Naive thymus-derived CD4-positive, alpha-beta T cell (primary cell): ENCODE measurements around the gene DNAJA4. TPM values are rescaled to one million over a fixed set of nuclear protein-coding genes. Genes with fewer than 3 reads are reported as not detected.

Source experiments
- ATAC-seq: fragments of 150-1000 bp; cut with Tn5 transposase; 2 replicates; pipeline ENCODE4 v1.10.0; 2021; ENCODE audit warnings: mild to moderate bottlenecking, moderate library complexity
- CTCF ChIA-PET: fragments of 350-600 bp; sonication (Branson Sonifier 250); formaldehyde crosslinking; loops from one replicate; lab custom pipeline; 2021; ENCODE audit warnings: antibody characterized with exemption; lab: Charles Lee
- POLR2A ChIA-PET: fragments of 350-600 bp; sonication (Branson Sonifier 250); formaldehyde crosslinking; loops from one replicate; lab custom pipeline; 2021; ENCODE audit warnings: antibody characterized with exemption, inconsistent platforms; lab: Charles Lee
- DNase-seq, 9 donors: peaks; one replicate each; pipeline versions ENCODE4 v3.0.0 to v3.0.0-alpha.2; 2020 to 2022; ENCODE audit warnings: mixed read lengths in 1 of 9
- H3K27ac ChIP-seq: one replicate; pipeline ENCODE4 v1.7.0; 2013; ENCODE audit warnings: mild to moderate bottlenecking, low read depth, low read length, moderate library complexity
- H3K27me3 ChIP-seq, 2 donors: one replicate each; pipeline ENCODE4 v1.7.0; 2013; ENCODE audit warnings: low read length in 2 of 2, mild to moderate bottlenecking in 2 of 2, moderate library complexity in 2 of 2; ENCODE audit not compliant: control insufficient read depth in 2 of 2, insufficient read depth in 2 of 2
- H3K36me3 ChIP-seq, 3 experiments: 1 replicate in 2 of 3; 2 replicates in 1 of 3; pipeline ENCODE4 v1.7.0; 2013; ENCODE audit warnings: low read length in 3 of 3, mild to moderate bottlenecking in 3 of 3, moderate library complexity in 1 of 3; ENCODE audit not compliant: insufficient read depth in 3 of 3, control insufficient read depth in 2 of 3
- H3K4me1 ChIP-seq, 2 donors: one replicate each; pipeline ENCODE4 v1.7.0; 2013; ENCODE audit warnings: low read length in 2 of 2, mild to moderate bottlenecking in 2 of 2, moderate library complexity in 1 of 2; ENCODE audit not compliant: control insufficient read depth in 2 of 2, insufficient read depth in 2 of 2
- H3K4me3 ChIP-seq: 2 replicates; pipeline ENCODE4 v1.7.0; 2013; ENCODE audit warnings: mild to moderate bottlenecking, low read length
- H3K9me3 ChIP-seq, 3 experiments: 1 replicate in 2 of 3; 2 replicates in 1 of 3; pipeline ENCODE4 v1.7.0; 2013; ENCODE audit warnings: low read length in 3 of 3; ENCODE audit not compliant: control insufficient read depth in 2 of 3
- H3K27ac Mint-ChIP-seq, 9 donors: one replicate each; pipeline ENCODE4 v1.8.0; 2020 to 2022; ENCODE audit warnings: mixed read lengths in 9 of 9, mild to moderate bottlenecking in 8 of 9, moderate library complexity in 5 of 9, inconsistent platforms in 2 of 9
- H3K27me3 Mint-ChIP-seq, 5 donors: one replicate each; pipeline ENCODE4 v1.8.0; 2021 to 2022; ENCODE audit warnings: mixed read lengths in 5 of 5, mild to moderate bottlenecking in 1 of 5
- H3K36me3 Mint-ChIP-seq, 5 donors: one replicate each; pipeline ENCODE4 v1.8.0; 2020 to 2022; ENCODE audit warnings: mixed read lengths in 5 of 5, mild to moderate bottlenecking in 3 of 5, inconsistent platforms in 1 of 5
- H3K4me1 Mint-ChIP-seq, 7 donors: one replicate each; pipeline ENCODE4 v1.8.0; 2020 to 2022; ENCODE audit warnings: mixed read lengths in 7 of 7, mild to moderate bottlenecking in 3 of 7, inconsistent platforms in 1 of 7
- H3K4me3 Mint-ChIP-seq, 10 donors: one replicate each; pipeline ENCODE4 v1.8.0; 2020 to 2022; ENCODE audit warnings: mild to moderate bottlenecking in 10 of 10, mixed read lengths in 10 of 10, moderate library complexity in 6 of 10, inconsistent platforms in 2 of 10
- H3K9me3 Mint-ChIP-seq, 11 donors: one replicate each; pipeline ENCODE4 v1.8.0; 2020 to 2022; ENCODE audit warnings: mixed read lengths in 11 of 11, mild to moderate bottlenecking in 4 of 11, inconsistent platforms in 1 of 11, moderate library complexity in 1 of 11
- intact Hi-C, 2 donors: fragments of 100-400 bp; cut with micrococcal nuclease; formaldehyde crosslinking; loops; one replicate each; pipeline ENCODE4 v1.15.1; 2023
- polyA plus RNA-seq, 2 donors: library from polyadenylated mRNA; unstranded; fragments of 300-500 nt; fragmentation: Illumina TruSeq; gene quantifications; one replicate each; pipeline ENCODE4 v1.2.3, GENCODE V29; 2021
- total RNA-seq, 6 experiments: library from RNA in 5 of 6; stranded (reverse) in 5 of 6; gene quantifications; 1 replicate in 5 of 6; 2 replicates in 1 of 6; pipeline ENCODE4 v1.2.3 and lab custom pipeline; 2021 to 2026

Gene DNAJA4
- total and polyA plus RNA-seq, 7 experiments from 2014 or later: 9.9 to 44.7 (median 35.0) TPM

GRCh38 chr15:78313383-78313782 is 49.0 kb downstream of the DNAJA4 start:
- intact Hi-C loops: no loop called here
- Mint-ChIP-seq H3K4me1 (no peaks in the 10 kb centered on the region), H3K27me3 (peaks cover 0 to 8% (median 0%) of the 10 kb centered on the region in 5 donors), H3K27ac (no peak overlapping the region), H3K36me3 (no peaks in the 10 kb centered on the region), H3K9me3 (no peaks in the 10 kb centered on the region), H3K4me3 (no peak overlapping the region)
- Histone ChIP-seq H3K4me1 (no peaks in the 10 kb centered on the region), H3K27ac (no peak overlapping the region), H3K9me3 (no peaks in the 10 kb centered on the region), H3K36me3 (no peaks in the 10 kb centered on the region), H3K4me3 (no peak overlapping the region), H3K27me3 (no peaks in the 10 kb centered on the region)
- ATAC-seq (no peak), DNase-seq (no peak)
- ChIA-PET POLR2A (no interaction called here), CTCF (no interaction called here)

- Mint-ChIP-seq H3K27ac (no peak overlapping the region), H3K9me3 (no peaks in the 10 kb centered on the region), H3K4me3 (peak overlapping the region in 1 of 10 donors; percentile 29), H3K36me3 (no peaks in the 10 kb centered on the region), H3K4me1 (no peaks in the 10 kb centered on the region), H3K27me3 (peaks cover 0 to 8% (median 0%) of the 10 kb centered on the region in 5 donors)
- intact Hi-C loops: no loop called here
- ChIA-PET CTCF (no interaction called here), POLR2A (no interaction called here)
- Histone ChIP-seq H3K9me3 (no peaks in the 10 kb centered on the region), H3K4me3 (no peak overlapping the region), H3K27me3 (no peaks in the 10 kb centered on the region), H3K4me1 (no peaks in the 10 kb centered on the region), H3K36me3 (no peaks in the 10 kb centered on the region), H3K27ac (no peak overlapping the region)
- ATAC-seq (no peak), DNase-seq (no peak)
Observed at GRCh38 chr15:78314181-78314581, 49.8 kb downstream of the DNAJA4 start.

DNA sequence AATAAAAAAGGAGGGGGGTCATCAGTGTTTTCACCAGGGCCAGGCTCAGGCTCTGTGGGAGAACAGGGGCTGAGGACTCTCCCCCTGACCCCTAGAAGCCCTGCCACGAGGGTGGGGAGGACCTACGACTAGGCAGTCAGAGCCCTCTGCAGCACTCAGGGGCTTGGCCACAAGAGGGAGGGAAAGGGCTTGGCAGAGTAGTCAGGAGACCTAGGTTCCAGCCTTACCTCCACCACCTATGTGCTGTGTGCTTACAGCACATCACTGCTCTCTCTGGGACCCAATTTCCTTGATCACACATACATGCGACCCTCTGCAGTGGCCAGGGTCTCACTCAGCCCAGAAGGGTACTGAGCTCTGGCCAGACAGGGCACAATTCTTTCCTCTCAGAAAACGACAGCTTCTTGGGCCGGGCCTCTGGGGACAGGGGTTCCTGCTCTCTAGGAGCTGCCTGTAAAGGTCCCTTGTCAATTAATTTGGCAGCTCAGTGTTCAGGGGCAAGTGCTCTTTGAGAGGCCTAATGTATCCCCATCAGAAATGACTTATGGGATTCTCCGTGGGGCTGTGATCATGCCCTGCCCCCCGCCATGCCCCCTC is 51.4 kb downstream of the DNAJA4 start:
- Mint-ChIP-seq H3K4me3 (no peak overlapping the region), H3K4me1 (no peaks in the 10 kb centered on the region), H3K36me3 (no peaks in the 10 kb centered on the region), H3K9me3 (no peaks in the 10 kb centered on the region), H3K27me3 (peaks cover 0 to 8% (median 0%) of the 10 kb centered on the region in 5 donors), H3K27ac (no peak overlapping the region)
- ChIA-PET POLR2A (no interaction called here), CTCF (no interaction called here)
- Histone ChIP-seq H3K4me3 (no peak overlapping the region), H3K9me3 (no peaks in the 10 kb centered on the region), H3K36me3 (no peaks in the 10 kb centered on the region), H3K27me3 (no peaks in the 10 kb centered on the region), H3K4me1 (no peaks in the 10 kb centered on the region), H3K27ac (no peak overlapping the region)
- ATAC-seq (no peak), DNase-seq (no peak)
- intact Hi-C loops: no loop called here

- Mint-ChIP-seq H3K36me3 (no peaks in the 10 kb centered on the region), H3K9me3 (no peaks in the 10 kb centered on the region), H3K27ac (no peak overlapping the region), H3K4me3 (no peak overlapping the region), H3K27me3 (peaks cover 0 to 8% (median 0%) of the 10 kb centered on the region in 5 donors), H3K4me1 (no peaks in the 10 kb centered on the region)
- no peaks in the 10 kb centered on the region for H3K36me3 ChIP-seq
- DNase-seq (no peak), ATAC-seq (no peak)
- ChIA-PET POLR2A (no interaction called here), CTCF (no interaction called here)
- H3K27ac ChIP-seq: no peak overlapping the region
- intact Hi-C loops: no loop called here
- no peak overlapping the region for H3K4me3 ChIP-seq
- no peaks in the 10 kb centered on the region for H3K9me3 ChIP-seq
- no peaks in the 10 kb centered on the region for H3K4me1 ChIP-seq
- no peaks in the 10 kb centered on the region for H3K27me3 ChIP-seq
Observed at GRCh38 chr15:78316283-78317083, 52.1 kb downstream of the DNAJA4 start.

- ChIA-PET POLR2A (no interaction called here), CTCF (interaction anchor here (0.8 kb wide), 1 partner anchor 9 kb away, joined by 3 read pairs; no protein-coding TSS in a partner anchor)
- Mint-ChIP-seq H3K27me3 (peaks cover 0 to 8% (median 0%) of the 10 kb centered on the region in 5 donors), H3K4me3 (no peak overlapping the region), H3K36me3 (no peaks in the 10 kb centered on the region), H3K4me1 (no peaks in the 10 kb centered on the region), H3K9me3 (no peaks in the 10 kb centered on the region), H3K27ac (peak overlapping the region in 1 of 9 donors; percentile 22)
- no peaks in the 10 kb centered on the region for H3K4me1 ChIP-seq
- H3K4me3 ChIP-seq: no peak overlapping the region
- no peak overlapping the region for H3K27ac ChIP-seq
- H3K9me3 ChIP-seq: no peaks in the 10 kb centered on the region
- H3K27me3 ChIP-seq: no peaks in the 10 kb centered on the region
- H3K36me3 ChIP-seq: no peaks in the 10 kb centered on the region
- intact Hi-C loops: no loop called here
- DNase-seq (no peak), ATAC-seq (no peak)
Observed at GRCh38 chr15:78317145-78317836, 52.9 kb downstream of the DNAJA4 start.

- no peaks in the 10 kb centered on the region for H3K36me3 ChIP-seq
- Mint-ChIP-seq H3K9me3 (no peaks in the 10 kb centered on the region), H3K4me3 (no peak overlapping the region), H3K27ac (no peak overlapping the region), H3K27me3 (peaks cover 0 to 8% (median 0%) of the 10 kb centered on the region in 5 donors), H3K4me1 (no peaks in the 10 kb centered on the region), H3K36me3 (no peaks in the 10 kb centered on the region)
- ChIA-PET CTCF (no interaction called here), POLR2A (no interaction called here)
- no peak overlapping the region for H3K4me3 ChIP-seq
- H3K4me1 ChIP-seq: no peaks in the 10 kb centered on the region
- no peak overlapping the region for H3K27ac ChIP-seq
- H3K9me3 ChIP-seq: no peaks in the 10 kb centered on the region
- intact Hi-C loops: no loop called here
- DNase-seq (no peak), ATAC-seq (no peak)
- no peaks in the 10 kb centered on the region for H3K27me3 ChIP-seq
Observed at GRCh38 chr15:78319588-78319987, 55.2 kb downstream of the DNAJA4 start.
